ENCODE results near the gene GGA1. TPM values are rescaled to one million over a fixed set of nuclear protein-coding genes. Genes with fewer than 3 reads are reported as not detected.

GGA1 gene
- total RNA-seq, 1 donor from 2014 or later: 43.1 TPM

DNA sequence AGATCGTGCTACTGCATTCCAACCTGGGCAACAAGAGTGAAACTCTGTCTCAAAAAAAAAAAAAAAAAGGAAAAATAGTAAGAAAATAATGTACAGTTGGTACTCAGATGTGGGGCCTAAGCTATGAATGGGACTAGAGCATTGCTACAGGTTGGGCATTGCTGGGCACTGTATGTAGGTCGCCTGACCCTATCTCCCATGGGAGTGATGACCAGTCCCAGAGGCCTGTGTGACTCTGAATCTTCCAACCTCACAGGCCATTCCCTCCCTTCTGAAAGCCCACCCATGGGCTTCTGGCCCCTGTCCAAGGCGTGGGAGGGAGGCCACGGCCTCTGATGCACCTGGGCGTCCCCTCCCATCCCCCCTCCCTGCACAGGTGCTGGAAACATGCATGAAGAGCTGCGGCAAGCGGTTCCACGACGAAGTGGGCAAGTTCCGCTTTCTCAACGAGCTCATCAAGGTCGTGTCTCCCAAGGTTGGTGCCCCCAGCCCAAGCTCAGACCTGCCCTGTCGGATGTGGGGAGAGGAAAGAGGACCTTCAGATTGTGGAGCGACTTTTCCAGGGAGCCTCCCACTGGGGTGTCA lies 9.5 kb downstream of the GGA1 start:
- TF ChIP-seq CTCF (IDR thresholded peaks at IDR 0.05; ENCODE audit: insufficient read depth, low read depth, low read length): no peak
- TF ChIP-seq EZH2 (IDR thresholded peaks at IDR 0.05; ENCODE audit: insufficient read depth, low read length): no peak
- Mint-ChIP-seq H3K27ac (ENCODE audit: unreplicated experiment) (no peak overlapping the region), H3K27me3 (ENCODE audit: low read depth, unreplicated experiment) (no peaks in the 10 kb centered on the region), H3K36me3 (ENCODE audit: low read depth, unreplicated experiment) (peaks cover 9% of the 10 kb centered on the region), H3K4me3 (ENCODE audit: unreplicated experiment) (no peak overlapping the region), H3K9me3 (ENCODE audit: unreplicated experiment) (no peaks in the 10 kb centered on the region), H3K4me1 (ENCODE audit: low read depth, unreplicated experiment) (peaks cover 2% of the 10 kb centered on the region)
- FAIRE-seq: no peak
- Histone ChIP-seq H2AFZ (ENCODE audit: low read depth, low read length) (no peak overlapping the region), H3K4me3 (ENCODE audit: insufficient read depth, low read depth, low read length) (no peak overlapping the region), H3K4me2 (ENCODE audit: low read length) (no peak overlapping the region), H3K79me2 (ENCODE audit: insufficient read depth, low read length) (peaks cover under 1% of the 10 kb centered on the region), H3K4me1 (ENCODE audit: insufficient read depth, low read length) (peaks cover 1% of the 10 kb centered on the region), H3K27ac (ENCODE audit: low read depth, low read length) (no peak overlapping the region), H3K9ac (ENCODE audit: low read length) (no peak overlapping the region), H4K20me1 (ENCODE audit: insufficient read depth, low read length) (no peaks in the 10 kb centered on the region), H3K9me3 (ENCODE audit: insufficient read depth, low read depth, low read length) (no peaks in the 10 kb centered on the region), H3K36me3 (ENCODE audit: insufficient read depth, low read length) (peaks cover 9% of the 10 kb centered on the region), H3K27me3 (ENCODE audit: insufficient read depth, low read length) (no peaks in the 10 kb centered on the region)
- DNase-seq (ENCODE audit: low read depth): no peak

DNA sequence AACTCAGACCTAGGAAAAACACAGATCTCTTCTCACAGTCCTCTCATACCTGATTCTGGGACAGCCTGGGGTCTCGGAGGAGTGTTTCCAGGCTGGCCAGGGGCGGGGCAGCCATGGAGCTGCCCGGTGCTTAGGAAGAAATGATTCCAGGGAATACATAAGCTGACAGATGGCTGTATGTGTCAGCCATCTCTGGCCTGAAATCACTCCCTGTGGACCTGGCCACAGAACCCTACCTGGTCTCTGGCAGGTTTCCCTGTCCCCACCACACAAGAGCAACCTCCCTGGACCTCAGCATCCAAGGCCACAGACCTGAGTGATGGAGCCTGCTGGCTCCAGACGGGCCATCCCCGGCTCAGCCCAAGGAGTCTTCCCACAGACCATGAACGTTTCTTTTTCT lies 10.0 kb downstream of the GGA1 start:
- Histone ChIP-seq H3K4me1 (ENCODE audit: insufficient read depth, low read length) (no peaks in the 10 kb centered on the region), H3K27ac (ENCODE audit: low read depth, low read length) (no peak overlapping the region), H3K9ac (ENCODE audit: low read length) (no peak overlapping the region), H3K9me3 (ENCODE audit: insufficient read depth, low read depth, low read length) (no peaks in the 10 kb centered on the region), H4K20me1 (ENCODE audit: insufficient read depth, low read length) (peaks cover under 1% of the 10 kb centered on the region), H3K4me3 (ENCODE audit: insufficient read depth, low read depth, low read length) (no peak overlapping the region), H3K36me3 (ENCODE audit: insufficient read depth, low read length) (peaks cover 9% of the 10 kb centered on the region), H3K27me3 (ENCODE audit: insufficient read depth, low read length) (no peaks in the 10 kb centered on the region), H3K79me2 (ENCODE audit: insufficient read depth, low read length) (no peaks in the 10 kb centered on the region), H3K4me2 (ENCODE audit: low read length) (no peak overlapping the region), H2AFZ (ENCODE audit: low read depth, low read length) (no peak overlapping the region)
- Mint-ChIP-seq H3K4me3 (ENCODE audit: unreplicated experiment) (no peak overlapping the region), H3K27ac (ENCODE audit: unreplicated experiment) (no peak overlapping the region), H3K36me3 (ENCODE audit: low read depth, unreplicated experiment) (peaks cover 9% of the 10 kb centered on the region), H3K27me3 (ENCODE audit: low read depth, unreplicated experiment) (no peaks in the 10 kb centered on the region), H3K4me1 (ENCODE audit: low read depth, unreplicated experiment) (peaks cover 2% of the 10 kb centered on the region), H3K9me3 (ENCODE audit: unreplicated experiment) (no peaks in the 10 kb centered on the region)
- TF ChIP-seq CTCF (IDR thresholded peaks at IDR 0.05; ENCODE audit: insufficient read depth, low read depth, low read length): no peak
- TF ChIP-seq EZH2 (IDR thresholded peaks at IDR 0.05; ENCODE audit: insufficient read depth, low read length): no peak
- no peak for FAIRE-seq
- no peak for DNase-seq (ENCODE audit: low read depth)

DNA sequence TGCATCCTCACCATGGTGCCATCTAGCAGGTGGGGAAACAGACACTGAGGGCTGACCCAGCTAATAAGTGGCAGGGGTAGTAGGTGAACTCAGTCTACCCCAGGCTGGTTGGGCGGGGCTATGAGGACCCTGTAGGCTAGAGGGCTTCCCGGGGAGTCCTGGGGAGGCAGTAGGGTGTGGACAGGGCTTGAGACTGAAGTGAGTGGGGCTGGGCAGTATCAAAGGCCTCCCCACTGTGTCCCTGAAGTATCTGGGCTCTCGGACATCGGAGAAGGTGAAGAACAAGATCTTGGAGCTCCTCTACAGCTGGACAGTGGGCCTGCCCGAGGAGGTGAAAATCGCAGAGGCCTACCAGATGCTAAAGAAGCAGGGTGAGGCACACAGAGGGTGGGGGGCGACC lies 11.4 kb downstream of the GGA1 start:
- Mint-ChIP-seq H3K27me3 (ENCODE audit: low read depth, unreplicated experiment) (no peaks in the 10 kb centered on the region), H3K27ac (ENCODE audit: unreplicated experiment) (no peak overlapping the region), H3K36me3 (ENCODE audit: low read depth, unreplicated experiment) (peaks cover 8% of the 10 kb centered on the region), H3K4me1 (ENCODE audit: low read depth, unreplicated experiment) (peaks cover 2% of the 10 kb centered on the region), H3K9me3 (ENCODE audit: unreplicated experiment) (no peaks in the 10 kb centered on the region), H3K4me3 (ENCODE audit: unreplicated experiment) (no peak overlapping the region)
- H3K4me2 ChIP-seq (ENCODE audit: low read length): no peak overlapping the region
- H3K36me3 ChIP-seq (ENCODE audit: insufficient read depth, low read length): peaks cover 9% of the 10 kb centered on the region
- H3K27me3 ChIP-seq (ENCODE audit: insufficient read depth, low read length): no peaks in the 10 kb centered on the region
- H3K79me2 ChIP-seq (ENCODE audit: insufficient read depth, low read length): no peaks in the 10 kb centered on the region
- TF ChIP-seq EZH2 (IDR thresholded peaks at IDR 0.05; ENCODE audit: insufficient read depth, low read length) (no peak), CTCF (IDR thresholded peaks at IDR 0.05; ENCODE audit: insufficient read depth, low read depth, low read length) (no peak)
- no peak overlapping the region for H2AFZ ChIP-seq (ENCODE audit: low read depth, low read length)
- no peaks in the 10 kb centered on the region for H3K9me3 ChIP-seq (ENCODE audit: insufficient read depth, low read depth, low read length)
- DNase-seq (ENCODE audit: low read depth) (no peak), FAIRE-seq (no peak)
- H3K4me3 ChIP-seq (ENCODE audit: insufficient read depth, low read depth, low read length): no peak overlapping the region
- peaks cover 3% of the 10 kb centered on the region for H4K20me1 ChIP-seq (ENCODE audit: insufficient read depth, low read length)
- H3K9ac ChIP-seq (ENCODE audit: low read length): no peak overlapping the region
- H3K4me1 ChIP-seq (ENCODE audit: insufficient read depth, low read length): no peaks in the 10 kb centered on the region
- no peak overlapping the region for H3K27ac ChIP-seq (ENCODE audit: low read depth, low read length)

All from astrocyte (in vitro differentiated cells and primary cell).